Measurements from ENCODE around the gene CRADD. TPM values are rescaled to one million over a fixed set of nuclear protein-coding genes. Genes with fewer than 3 reads are reported as not detected.

The CRADD gene
- total RNA-seq, 1 donor from 2014 or later: not detected

DNA sequence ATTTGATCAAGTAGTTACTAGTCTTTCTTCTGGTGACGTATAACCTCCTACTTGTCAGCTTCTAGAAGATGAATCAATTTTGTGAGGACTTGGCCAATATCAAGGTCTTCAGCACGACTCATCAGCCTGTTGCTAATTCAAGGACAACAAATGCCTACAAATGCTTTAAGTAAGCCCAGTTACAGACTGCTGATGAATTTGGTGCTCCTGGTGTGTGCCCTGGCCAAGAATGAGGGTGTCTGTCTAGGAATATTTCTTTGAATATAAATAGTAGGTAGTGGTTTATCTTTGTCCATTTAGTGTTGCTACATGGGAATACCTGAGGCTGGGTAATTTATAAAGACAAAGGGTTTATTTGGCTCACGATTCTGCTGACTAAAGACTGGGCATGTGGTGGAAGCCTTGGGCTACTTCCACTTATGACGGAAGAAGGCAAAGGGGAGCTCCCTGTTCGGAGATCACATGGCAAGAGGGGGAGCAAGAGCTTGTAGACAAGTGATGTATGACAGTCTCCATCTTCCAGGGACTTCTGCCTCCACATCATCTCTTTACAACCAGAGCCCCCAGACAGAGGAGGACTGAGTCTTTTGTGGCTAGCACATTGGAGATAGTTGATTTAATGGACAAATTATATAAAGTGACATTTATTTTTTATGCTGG, 180.2 kb downstream of the CRADD start:
- H3K36me3 ChIP-seq: no peaks in the 10 kb centered on the region
- no peak overlapping the region for H3K27ac ChIP-seq
- H3K9me3 ChIP-seq: no peaks in the 10 kb centered on the region
- H3K27me3 ChIP-seq: no peaks in the 10 kb centered on the region
- H3K4me1 ChIP-seq: no peaks in the 10 kb centered on the region
- DNase-seq (ENCODE audit: low spot score in 2 of 2): no peak
- no peak overlapping the region for H3K4me3 ChIP-seq
- intact Hi-C loops (cut with DNase I): no loop called here
- TF ChIP-seq, protein P1, sequence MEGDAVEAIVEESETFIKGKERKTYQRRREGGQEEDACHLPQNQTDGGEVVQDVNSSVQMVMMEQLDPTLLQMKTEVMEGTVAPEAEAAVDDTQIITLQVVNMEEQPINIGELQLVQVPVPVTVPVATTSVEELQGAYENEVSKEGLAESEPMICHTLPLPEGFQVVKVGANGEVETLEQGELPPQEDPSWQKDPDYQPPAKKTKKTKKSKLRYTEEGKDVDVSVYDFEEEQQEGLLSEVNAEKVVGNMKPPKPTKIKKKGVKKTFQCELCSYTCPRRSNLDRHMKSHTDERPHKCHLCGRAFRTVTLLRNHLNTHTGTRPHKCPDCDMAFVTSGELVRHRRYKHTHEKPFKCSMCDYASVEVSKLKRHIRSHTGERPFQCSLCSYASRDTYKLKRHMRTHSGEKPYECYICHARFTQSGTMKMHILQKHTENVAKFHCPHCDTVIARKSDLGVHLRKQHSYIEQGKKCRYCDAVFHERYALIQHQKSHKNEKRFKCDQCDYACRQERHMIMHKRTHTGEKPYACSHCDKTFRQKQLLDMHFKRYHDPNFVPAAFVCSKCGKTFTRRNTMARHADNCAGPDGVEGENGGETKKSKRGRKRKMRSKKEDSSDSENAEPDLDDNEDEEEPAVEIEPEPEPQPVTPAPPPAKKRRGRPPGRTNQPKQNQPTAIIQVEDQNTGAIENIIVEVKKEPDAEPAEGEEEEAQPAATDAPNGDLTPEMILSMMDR (IDR thresholded peaks at IDR 0.05): no peak

DNA sequence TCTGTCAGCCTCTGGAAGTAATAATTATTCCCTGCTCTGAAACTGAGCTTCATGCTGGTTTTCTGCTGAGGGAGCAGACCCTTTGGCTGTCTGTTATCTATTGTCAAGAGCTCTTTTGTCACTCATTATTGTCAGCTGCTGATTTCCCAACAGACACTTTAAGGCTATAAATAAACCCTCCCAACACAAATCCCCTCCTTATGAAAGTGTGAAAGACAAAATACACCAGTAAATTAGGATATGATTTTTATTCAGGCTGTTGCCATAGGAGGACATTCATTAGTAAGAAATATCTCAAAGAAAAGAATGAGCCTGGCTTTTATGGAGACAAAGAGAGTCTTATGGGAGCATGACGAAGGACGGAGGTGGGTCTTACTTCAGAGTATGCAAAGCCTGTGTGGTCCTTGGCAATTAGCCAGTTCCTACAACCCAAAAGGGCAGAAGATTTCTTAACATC, 180.8 kb downstream of the CRADD start:
- H3K4me3 ChIP-seq: no peak overlapping the region
- no peaks in the 10 kb centered on the region for H3K36me3 ChIP-seq
- DNase-seq (ENCODE audit: low spot score in 2 of 2): no peak
- H3K4me1 ChIP-seq: no peaks in the 10 kb centered on the region
- intact Hi-C loops (cut with DNase I): no loop called here
- TF ChIP-seq, protein P1 (IDR thresholded peaks at IDR 0.05): no peak
- no peaks in the 10 kb centered on the region for H3K27me3 ChIP-seq
- no peaks in the 10 kb centered on the region for H3K9me3 ChIP-seq
- no peak overlapping the region for H3K27ac ChIP-seq

DNA sequence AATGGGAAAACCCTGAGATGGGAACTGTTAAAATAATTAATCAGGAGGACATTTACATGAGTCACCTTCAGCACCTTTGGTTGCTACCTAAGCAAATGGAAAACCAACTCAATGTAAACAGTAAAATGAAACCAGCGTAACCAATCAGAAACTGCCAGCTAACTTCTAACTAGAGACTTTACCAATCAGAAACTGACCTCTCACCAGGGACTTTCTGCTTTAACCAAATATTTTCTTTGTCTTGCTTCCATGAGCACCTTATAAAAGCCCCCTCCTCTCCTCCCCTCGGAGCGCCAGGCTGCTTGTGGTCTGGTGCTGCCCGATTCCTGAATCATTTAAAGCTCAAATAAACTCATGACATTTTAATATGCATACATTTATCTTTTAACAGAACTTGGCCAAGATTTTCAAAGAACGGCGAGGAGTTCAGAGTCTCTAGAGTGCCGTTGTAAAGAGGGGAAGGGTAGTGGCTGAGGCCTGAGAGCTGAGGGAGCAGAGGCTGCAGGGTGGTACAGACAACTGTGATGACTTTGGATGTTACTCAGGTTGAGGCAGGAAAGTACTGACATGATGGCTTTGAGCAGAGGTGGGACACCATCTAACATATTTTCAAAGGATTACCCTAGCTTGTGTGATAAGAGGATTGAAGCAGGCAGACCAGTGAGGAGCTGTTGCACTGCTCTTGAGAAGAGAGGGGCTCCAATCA, 183.6 kb downstream of the CRADD start:
- H3K4me1 ChIP-seq: no peaks in the 10 kb centered on the region
- no peak overlapping the region for H3K4me3 ChIP-seq
- peaks cover 8 to 11% of the 10 kb centered on the region in 2 donors for H3K9me3 ChIP-seq
- TF ChIP-seq, protein P1 (IDR thresholded peaks at IDR 0.05): no peak
- no peak overlapping the region for H3K27ac ChIP-seq
- no peak for DNase-seq (ENCODE audit: low spot score in 2 of 2)
- no peaks in the 10 kb centered on the region for H3K27me3 ChIP-seq
- no peaks in the 10 kb centered on the region for H3K36me3 ChIP-seq
- intact Hi-C loops (cut with DNase I): no loop called here

DNA sequence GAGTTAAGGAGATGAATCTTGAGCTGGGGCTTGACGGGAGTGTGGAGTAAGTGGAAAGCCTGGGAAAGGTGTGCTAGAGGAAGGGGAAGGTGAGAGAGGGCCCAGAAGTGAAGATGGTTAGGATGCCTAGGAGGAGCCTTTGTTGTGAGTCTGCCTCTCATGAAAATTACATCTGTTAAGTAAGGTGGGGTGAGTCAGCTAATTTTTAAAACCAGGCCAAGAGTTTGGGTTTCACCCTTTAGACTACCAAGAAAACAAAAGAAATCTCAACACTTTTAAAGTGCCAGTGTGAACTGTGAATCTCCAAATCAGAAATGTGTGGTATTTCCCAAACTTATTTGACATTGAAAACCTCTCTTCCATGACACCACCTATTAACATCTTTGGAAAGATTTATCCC, 185.2 kb downstream of the CRADD start:
- H3K27me3 ChIP-seq: no peaks in the 10 kb centered on the region
- H3K36me3 ChIP-seq: no peaks in the 10 kb centered on the region
- H3K4me3 ChIP-seq: no peak overlapping the region
- no peaks in the 10 kb centered on the region for H3K4me1 ChIP-seq
- intact Hi-C loops (cut with DNase I): no loop called here
- TF ChIP-seq, protein P1 (IDR thresholded peaks at IDR 0.05): no peak
- peaks cover 8 to 22% of the 10 kb centered on the region in 2 donors for H3K9me3 ChIP-seq
- DNase-seq (ENCODE audit: low spot score in 2 of 2): no peak
- H3K27ac ChIP-seq: no peak overlapping the region

DNA sequence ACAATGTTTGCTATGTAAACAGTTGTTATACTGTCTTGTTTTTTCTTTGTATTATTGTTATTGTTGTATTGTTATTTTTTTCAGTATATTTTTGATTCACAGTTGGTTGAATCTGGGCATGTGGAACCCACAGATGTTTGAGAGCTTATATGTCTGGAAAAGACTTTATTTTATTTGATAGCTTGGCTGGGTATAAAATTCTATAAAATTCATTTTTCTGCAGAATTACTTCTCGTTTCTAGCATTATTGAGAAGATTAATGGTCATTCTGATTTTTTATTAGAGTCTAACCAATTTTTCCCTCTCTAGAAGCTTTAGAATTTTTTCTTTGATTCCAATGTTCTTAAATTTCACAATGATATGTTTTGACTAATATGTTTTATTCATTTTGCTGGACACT, 188.6 kb downstream of the CRADD start:
- Histone ChIP-seq H3K36me3 (no peaks in the 10 kb centered on the region), H3K4me1 (peaks cover 0 to 3% of the 10 kb centered on the region in 2 donors), H3K9me3 (peaks cover 8 to 22% of the 10 kb centered on the region in 2 donors), H3K27ac (no peak overlapping the region), H3K4me3 (no peak overlapping the region), H3K27me3 (no peaks in the 10 kb centered on the region)
- no peak for DNase-seq (ENCODE audit: low spot score in 2 of 2)
- TF ChIP-seq, protein P1 (IDR thresholded peaks at IDR 0.05): no peak
- intact Hi-C loops (cut with DNase I): no loop called here
